Kidney glomerular epithelial cell (primary cell): Measurements from ENCODE around the gene IKBKG.
"Not testable (repeated sequence)": the region's sequence is repeated elsewhere in the genome, so short reads cannot be mapped to it uniquely, and the experiment has no call there.

Experiments used
- DNase-seq: peaks from one replicate; lab custom pipeline; 2025; lab: John Stamatoyannopoulos, UW

Gene IKBKG

GRCh38 chrX:154558896-154559295 is 11.5 kb downstream of the IKBKG start:
- DNase-seq: not testable (repeated sequence)

- not testable (repeated sequence) for DNase-seq
These were observed 12.9 kb downstream of the IKBKG start for GRCh38 chrX:154560326-154560725.

- DNase-seq: not testable (repeated sequence)
These were observed 14.9 kb downstream of the IKBKG start for GRCh38 chrX:154562295-154562694.

GRCh38 chrX:154570361-154570760 is 22.9 kb downstream of the IKBKG start:
- not testable (repeated sequence) for DNase-seq

- not testable (repeated sequence) for DNase-seq
These were observed 25.6 kb downstream of the IKBKG start for GRCh38 chrX:154573061-154573460.

- DNase-seq: not testable (repeated sequence)
These were observed 27.7 kb downstream of the IKBKG start for GRCh38 chrX:154575076-154575475.

GRCh38 chrX:154582994-154583393 is 35.6 kb downstream of the IKBKG start:
- DNase-seq: not testable (repeated sequence)

GRCh38 chrX:154584585-154585183 is 37.3 kb downstream of the IKBKG start, which contains the start of gene CTAG1A:
Gene CTAG1A, plus strand, starts transcription at chrX:154585133. Its CDS starts 74 bp downstream, at chrX:154585207.
- not testable (repeated sequence) for DNase-seq

GRCh38 chrX:154590415-154590814 is 43.0 kb downstream of the IKBKG start:
- not testable (repeated sequence) for DNase-seq

GRCh38 chrX:154592505-154592904 is 45.1 kb downstream of the IKBKG start:
- DNase-seq: no peak

GRCh38 chrX:154593201-154593600 is 45.8 kb downstream of the IKBKG start:
- no peak for DNase-seq

GRCh38 chrX:154594491-154594890 is 47.1 kb downstream of the IKBKG start:
- no peak for DNase-seq

GRCh38 chrX:154595559-154596249 is 48.3 kb downstream of the IKBKG start:
- no peak for DNase-seq

GRCh38 chrX:154596290-154596929 is 49.0 kb downstream of the IKBKG start:
- peak; percentile 47 for DNase-seq

- DNase-seq: no peak
These were observed 49.8 kb downstream of the IKBKG start for GRCh38 chrX:154597221-154597620.

GRCh38 chrX:154598656-154599055 is 51.2 kb downstream of the IKBKG start:
- no peak for DNase-seq

- DNase-seq: no peak
These were observed 52.1 kb downstream of the IKBKG start for GRCh38 chrX:154599531-154599930.

GRCh38 chrX:154600759-154601374 is 53.4 kb downstream of the IKBKG start:
- no peak for DNase-seq

GRCh38 chrX:154602226-154602625 is 54.8 kb downstream of the IKBKG start:
- DNase-seq: no peak

GRCh38 chrX:154602766-154603437 is 55.5 kb downstream of the IKBKG start:
- DNase-seq: no peak

GRCh38 chrX:154603438-154604430 is 56.3 kb downstream of the IKBKG start:
- peak; percentile 17 for DNase-seq
